Measurements from ENCODE around the gene CCDC7.
"Not testable (repeated sequence)": the region's sequence is repeated elsewhere in the genome, so short reads cannot be mapped to it uniquely, and the experiment has no call there.

Gene CCDC7

DNA sequence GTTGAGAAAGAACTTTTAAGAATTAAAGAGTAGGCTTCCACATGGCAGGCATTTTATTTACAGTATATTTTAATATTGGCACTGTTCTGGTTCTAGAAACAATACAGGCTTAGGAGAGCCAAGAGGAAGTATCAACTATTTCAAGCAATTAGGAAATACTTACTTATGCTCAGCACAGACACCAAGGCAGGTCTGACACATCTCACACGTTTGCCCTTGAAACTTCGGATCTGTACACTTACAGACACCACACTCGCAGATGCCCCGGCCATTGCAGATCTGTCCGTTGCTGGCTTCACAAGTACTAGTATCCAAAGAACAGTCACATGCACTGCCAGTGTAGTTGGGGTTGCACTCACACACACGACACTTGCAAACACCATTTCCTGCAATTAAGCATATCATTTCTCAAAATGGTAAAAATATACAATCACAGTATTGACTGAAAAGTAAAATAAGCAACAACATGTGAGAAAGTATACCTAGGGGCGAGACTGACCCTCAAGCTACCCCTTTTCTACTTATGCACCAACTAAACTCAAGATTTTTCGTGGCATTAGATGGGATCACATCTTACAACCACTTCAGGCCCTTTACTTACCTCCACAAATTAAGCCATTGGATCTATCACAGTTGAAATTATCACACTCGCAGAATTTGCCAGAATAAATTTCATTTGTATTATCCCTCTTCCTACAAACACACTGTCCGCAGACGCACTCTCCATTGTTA lies 465.5 kb downstream of the CCDC7 start:
- no peak for TF ChIP-seq CTCF (conservative IDR thresholded peaks at IDR 0.05; ENCODE audit: low read depth, low read length)
- no peak for DNase-seq (ENCODE audit: low read depth)
- no peak overlapping the region for H3K4me3 ChIP-seq (ENCODE audit: low read depth, low read length)

DNA sequence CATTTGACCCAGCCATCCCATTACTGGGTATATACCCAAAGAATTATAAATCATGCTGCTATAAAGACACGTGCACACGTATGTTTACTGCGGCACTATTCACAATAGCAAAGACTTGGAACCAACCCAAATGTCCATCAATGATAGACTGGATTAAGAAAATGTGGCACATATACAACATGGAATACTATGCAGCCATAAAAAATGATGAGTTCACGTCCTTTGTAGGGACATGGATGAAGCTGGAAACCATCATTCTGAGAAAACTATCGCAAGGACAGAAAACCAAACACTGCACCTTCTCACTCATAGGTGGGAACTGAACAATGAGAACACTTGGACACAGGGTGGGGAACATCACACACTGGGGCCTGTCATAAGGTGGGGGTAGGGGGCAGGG lies 471.9 kb downstream of the CCDC7 start:
- H3K4me3 ChIP-seq (ENCODE audit: low read depth, low read length); DNase-seq (ENCODE audit: low read depth): not testable (repeated sequence)

- no peak overlapping the region for H3K4me3 ChIP-seq (ENCODE audit: low read depth, low read length)
- TF ChIP-seq CTCF (conservative IDR thresholded peaks at IDR 0.05; ENCODE audit: low read depth, low read length): no peak
These were observed 476.2 kb downstream of the CCDC7 start for GRCh38 chr10:32922170-32922569.

GRCh38 chr10:32923134-32923533 lies 477.2 kb downstream of the CCDC7 start:
- H3K4me3 ChIP-seq (ENCODE audit: low read depth, low read length): no peak overlapping the region
- TF ChIP-seq CTCF (conservative IDR thresholded peaks at IDR 0.05; ENCODE audit: low read depth, low read length): no peak
- DNase-seq (ENCODE audit: low read depth): no peak

More at GRCh38 chr10:32922170-32922569, 476.2 kb downstream of the CCDC7 start:
- no peak for DNase-seq (ENCODE audit: low read depth)

DNA sequence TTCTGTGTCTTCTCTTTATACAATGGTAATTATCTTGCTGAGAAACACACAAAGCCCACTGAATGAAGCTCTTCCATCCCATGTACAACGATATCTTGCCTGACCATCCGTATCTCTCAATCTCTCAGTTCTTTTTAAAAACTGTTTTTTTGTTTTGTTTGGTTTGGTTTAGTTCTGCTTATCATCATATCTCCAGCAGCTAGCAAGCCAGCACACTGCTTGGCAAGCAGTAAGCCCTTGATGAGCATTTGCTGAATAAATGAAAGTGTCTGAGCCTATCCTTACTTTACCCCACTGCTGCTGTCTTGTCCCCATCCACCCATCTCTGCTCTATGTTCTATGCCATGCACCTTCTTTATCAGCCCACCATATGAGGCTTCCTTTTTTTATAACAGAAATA lies 477.9 kb downstream of the CCDC7 start:
- no peak for DNase-seq (ENCODE audit: low read depth)
- no peak for TF ChIP-seq CTCF (conservative IDR thresholded peaks at IDR 0.05; ENCODE audit: low read depth, low read length)
- H3K4me3 ChIP-seq (ENCODE audit: low read depth, low read length): no peak overlapping the region
